WERI-Rb-1 (cell line): ENCODE data around the gene FOXN3.

Experiments
- DNase-seq: peaks from one replicate; pipeline ENCODE4 v3.0.0-alpha.2; 2020
- H3K27ac ChIP-seq: fragments of 250-450 bp; sonication (Bioruptor Pico); 2 replicates; pipeline ENCODE4 v1.5.1; 2020; ENCODE audit warnings: mild to moderate bottlenecking, moderate library complexity
- H3K27me3 ChIP-seq: fragments of 250-450 bp; sonication (Bioruptor Pico); 2 replicates; pipeline ENCODE4 v1.5.1; 2021; ENCODE audit warnings: mild to moderate bottlenecking, low read depth, moderate library complexity; ENCODE audit not compliant: insufficient read depth, severe bottlenecking
- H3K36me3 ChIP-seq: fragments of 250-450 bp; sonication (Bioruptor Pico); 2 replicates; pipeline ENCODE4 v1.5.1; 2020; ENCODE audit warnings: mild to moderate bottlenecking, moderate library complexity
- H3K4me3 ChIP-seq: 2 replicates; pipeline ENCODE4 v1.5.1; 2011; ENCODE audit warnings: low read depth, mild to moderate bottlenecking, control low read depth, low read length
- H3K9me3 ChIP-seq: fragments of 250-450 bp; sonication (Bioruptor Pico); 2 replicates; pipeline ENCODE4 v1.5.1; 2021; ENCODE audit warnings: mild to moderate bottlenecking, moderate library complexity; ENCODE audit not compliant: severe bottlenecking
- CTCF ChIP-seq: IDR thresholded peaks from 2 replicates; pipeline ENCODE4 v1.5.1; 2011; ENCODE audit warnings: low read depth, mild to moderate bottlenecking, control low read depth, inconsistent platforms, low read length

The FOXN3 gene

GRCh38 chr14:89256951-89257350 is 160.1 kb downstream of the FOXN3 start:
- Histone ChIP-seq H3K27me3 (no peaks in the 10 kb centered on the region), H3K4me3 (no peak overlapping the region), H3K9me3 (no peaks in the 10 kb centered on the region), H3K27ac (no peak overlapping the region), H3K36me3 (no peaks in the 10 kb centered on the region)
- TF ChIP-seq CTCF, result no peak
- DNase-seq, result no peak

DNA sequence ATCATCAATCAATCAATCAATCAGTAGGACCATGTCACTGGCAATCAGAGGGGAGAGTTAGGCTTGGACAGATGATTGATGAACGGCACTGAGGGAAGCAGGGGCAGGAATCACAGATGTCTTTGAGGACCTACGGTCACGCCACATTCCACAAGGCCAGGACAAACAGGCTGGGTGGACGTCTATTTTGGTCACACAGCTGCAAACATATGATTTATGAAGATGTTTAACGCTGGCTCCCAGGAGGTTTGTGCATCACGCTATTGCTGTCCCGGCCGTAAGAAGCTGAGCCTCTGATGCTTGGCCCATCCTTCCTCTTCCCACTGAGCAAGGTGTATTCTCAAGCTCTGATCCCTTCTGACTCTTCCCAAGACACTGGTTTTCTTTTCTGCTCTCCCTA is 160.8 kb downstream of the FOXN3 start:
- Histone ChIP-seq H3K4me3 (no peak overlapping the region), H3K27ac (no peak overlapping the region), H3K36me3 (no peaks in the 10 kb centered on the region), H3K27me3 (no peaks in the 10 kb centered on the region), H3K9me3 (no peaks in the 10 kb centered on the region)
- no peak for TF ChIP-seq CTCF
- no peak for DNase-seq

GRCh38 chr14:89255852-89256251 is 161.2 kb downstream of the FOXN3 start:
- Histone ChIP-seq H3K27ac (no peak overlapping the region), H3K36me3 (no peaks in the 10 kb centered on the region), H3K4me3 (no peak overlapping the region), H3K27me3 (no peaks in the 10 kb centered on the region), H3K9me3 (no peaks in the 10 kb centered on the region)
- no peak for TF ChIP-seq CTCF
- no peak for DNase-seq

GRCh38 chr14:89255012-89255411 is 162.0 kb downstream of the FOXN3 start:
- Histone ChIP-seq H3K9me3 (no peaks in the 10 kb centered on the region), H3K4me3 (no peak overlapping the region), H3K27me3 (no peaks in the 10 kb centered on the region), H3K36me3 (no peaks in the 10 kb centered on the region), H3K27ac (no peak overlapping the region)
- no peak for TF ChIP-seq CTCF
- no peak for DNase-seq

DNA sequence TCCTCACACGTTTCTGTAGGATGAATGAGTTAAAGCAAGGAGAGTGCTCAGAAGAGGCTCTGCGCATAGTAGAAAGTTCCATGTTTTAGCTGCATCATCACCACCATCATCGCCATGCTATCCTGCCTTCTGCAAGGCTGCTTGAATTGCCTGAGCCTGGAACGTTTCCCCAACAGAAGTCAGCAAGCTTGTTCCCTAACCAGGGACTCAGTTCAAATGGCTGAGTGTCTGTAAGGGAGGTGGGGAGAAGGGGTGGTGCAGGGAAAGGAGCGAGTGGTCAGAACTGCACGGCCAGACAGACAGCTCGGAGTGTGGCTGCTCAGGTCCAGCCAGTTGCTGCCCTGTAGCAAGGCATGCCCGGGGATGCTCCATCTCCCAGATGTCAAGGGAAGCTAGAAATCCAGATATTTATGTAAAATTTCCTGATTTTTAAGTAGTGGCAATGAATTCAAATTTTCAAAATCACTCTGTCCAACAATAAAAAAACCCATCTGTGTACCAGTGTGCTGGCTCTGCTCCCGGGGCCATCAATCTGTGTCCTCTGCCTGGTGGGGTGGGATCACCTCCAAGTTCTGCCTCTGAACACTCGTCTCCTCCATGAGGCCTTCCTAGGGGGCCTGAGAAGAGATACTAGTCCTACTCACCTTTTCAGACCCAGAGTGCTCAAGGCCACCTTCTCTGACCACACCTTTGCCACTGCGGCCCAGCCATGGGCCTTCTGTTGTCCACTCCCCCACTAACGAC is 162.7 kb downstream of the FOXN3 start:
- Histone ChIP-seq H3K27me3 (no peaks in the 10 kb centered on the region), H3K27ac (no peak overlapping the region), H3K36me3 (no peaks in the 10 kb centered on the region), H3K9me3 (no peaks in the 10 kb centered on the region), H3K4me3 (no peak overlapping the region)
- TF ChIP-seq CTCF, result no peak
- no peak for DNase-seq
